ENCODE measurements around the gene SELPLG. TPM values are rescaled to one million over a fixed set of nuclear protein-coding genes. Genes with fewer than 3 reads are reported as not detected.

The SELPLG gene
- total and polyA plus RNA-seq, 2 donors (not counting 1 experiment from before 2014, with no cell fraction given), result 6.1 to 8.0 TPM

DNA sequence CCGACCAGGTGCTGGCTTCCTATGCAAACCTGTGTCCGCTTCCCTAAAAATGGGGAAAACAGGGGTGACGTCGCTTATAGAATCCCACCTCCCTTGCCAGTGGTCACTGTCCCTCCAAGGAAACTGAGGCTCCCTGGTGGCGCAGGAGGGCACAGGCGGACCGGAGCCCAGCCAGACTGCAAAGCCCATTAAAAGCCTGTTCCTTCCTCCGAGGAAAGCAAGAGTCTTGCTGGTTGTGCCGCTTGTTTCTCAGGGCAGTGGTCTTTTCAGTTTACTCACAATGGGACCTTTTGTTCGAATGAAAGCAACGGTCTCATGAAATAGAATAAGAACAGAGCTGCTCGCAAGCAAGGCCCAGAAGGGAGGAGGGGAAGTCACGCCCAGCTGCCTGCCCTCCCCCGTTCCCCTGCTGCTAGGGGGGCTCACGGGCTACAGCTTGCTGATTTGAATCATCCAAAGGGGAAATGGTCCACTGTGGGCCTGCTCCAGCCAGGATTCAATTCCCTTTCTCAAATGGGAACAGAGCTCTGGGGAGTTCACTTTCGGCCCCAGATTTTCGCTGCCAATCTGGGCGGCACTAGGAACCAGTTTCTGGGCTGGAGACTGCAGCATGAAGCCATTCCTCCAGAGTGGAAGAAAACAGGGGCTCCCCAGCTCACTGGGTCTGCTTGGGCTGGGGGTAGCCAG is 4.6 kb upstream of the SELPLG start:
- Histone ChIP-seq H3K9ac (ENCODE audit: low read length) (peak overlapping the region; percentile 81), H4K20me1 (ENCODE audit: control insufficient read depth, insufficient read depth, low read length, poor library complexity, severe bottlenecking) (peaks cover 10% of the 10 kb centered on the region), H3K9me3 (ENCODE audit: control extremely low read depth in 1 of 3, control insufficient read depth in 2 of 3, insufficient read depth in 1 of 3, low read length in 2 of 3) (no peaks in the 10 kb centered on the region), H3K27ac (ENCODE audit: low read length in 2 of 2) (peak overlapping the region; percentile 43 to 95), H3K4me2 (replicated peaks; ENCODE audit: low read depth, low read length, poor library complexity, severe bottlenecking) (peak overlapping the region; percentile 84), H3K36me3 (replicated peaks in 1 of 2; ENCODE audit: control extremely low read depth in 1 of 2, control insufficient read depth in 1 of 2, extremely low read depth in 1 of 2, insufficient read depth in 2 of 2, low read length in 1 of 2) (peaks cover 0 to 22% of the 10 kb centered on the region in 2 experiments), H3K79me2 (ENCODE audit: control insufficient read depth, insufficient read depth, low read length) (peaks cover 40% of the 10 kb centered on the region), H3K4me1 (ENCODE audit: control insufficient read depth in 2 of 2, insufficient read depth in 2 of 2, low read length in 2 of 2) (peaks cover 76 to 87% of the 10 kb centered on the region in 2 donors), H3K4me3 (ENCODE audit: control extremely low read depth in 1 of 5, extremely low read depth in 1 of 5, insufficient read depth in 1 of 5, low read depth in 2 of 5, low read length in 4 of 5) (peak overlapping the region; percentile 62 to 87 (median 78)), H3K27me3 (replicated peaks in 1 of 4; ENCODE audit: control extremely low read depth in 1 of 4, control insufficient read depth in 3 of 4, insufficient read depth in 4 of 4, low read length in 3 of 4) (no peaks in the 10 kb centered on the region), H2AFZ (ENCODE audit: insufficient read depth, low read depth, low read length, poor library complexity, severe bottlenecking) (no peak overlapping the region)
- ATAC-seq (ENCODE audit: low read depth) (no peak), DNase-seq (peak; percentile 46)
- 45% methylated on average over 17 of the region's 18 CpGs for WGBS (ENCODE audit: insufficient coverage)
- intact Hi-C loops (cut with micrococcal nuclease), result loop anchor here (5.0 to 10.0 kb wide), 3 partner anchors 219 to 523 kb away; partner anchors contain the start of genes ALKBH2, SSH1 and UNG
- Mint-ChIP-seq H3K27ac (peak overlapping the region; percentile 94), H3K4me3 (peak overlapping the region; percentile 96), H3K4me1 (peaks cover 91% of the 10 kb centered on the region), H3K27me3 (no peaks in the 10 kb centered on the region), H3K9me3 (ENCODE audit: insufficient read depth) (no peaks in the 10 kb centered on the region)
- CTCF ChIA-PET, result interaction anchor here (1.0 to 17.3 kb wide), 8 partner anchors 10 to 166 kb away, joined by 3 to 431 read pairs (median 48); partner anchors contain the start of genes ISCU and SART3
- POLR2A ChIA-PET, result interaction anchor here (0.7 to 14.8 kb wide), 7 partner anchors 8 to 77 kb away, joined by 3 to 133 read pairs (median 7); partner anchors contain the start of gene SART3
- TF ChIP-seq, protein P1, sequence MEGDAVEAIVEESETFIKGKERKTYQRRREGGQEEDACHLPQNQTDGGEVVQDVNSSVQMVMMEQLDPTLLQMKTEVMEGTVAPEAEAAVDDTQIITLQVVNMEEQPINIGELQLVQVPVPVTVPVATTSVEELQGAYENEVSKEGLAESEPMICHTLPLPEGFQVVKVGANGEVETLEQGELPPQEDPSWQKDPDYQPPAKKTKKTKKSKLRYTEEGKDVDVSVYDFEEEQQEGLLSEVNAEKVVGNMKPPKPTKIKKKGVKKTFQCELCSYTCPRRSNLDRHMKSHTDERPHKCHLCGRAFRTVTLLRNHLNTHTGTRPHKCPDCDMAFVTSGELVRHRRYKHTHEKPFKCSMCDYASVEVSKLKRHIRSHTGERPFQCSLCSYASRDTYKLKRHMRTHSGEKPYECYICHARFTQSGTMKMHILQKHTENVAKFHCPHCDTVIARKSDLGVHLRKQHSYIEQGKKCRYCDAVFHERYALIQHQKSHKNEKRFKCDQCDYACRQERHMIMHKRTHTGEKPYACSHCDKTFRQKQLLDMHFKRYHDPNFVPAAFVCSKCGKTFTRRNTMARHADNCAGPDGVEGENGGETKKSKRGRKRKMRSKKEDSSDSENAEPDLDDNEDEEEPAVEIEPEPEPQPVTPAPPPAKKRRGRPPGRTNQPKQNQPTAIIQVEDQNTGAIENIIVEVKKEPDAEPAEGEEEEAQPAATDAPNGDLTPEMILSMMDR (IDR thresholded peaks at IDR 0.05), result no peak
